22Rv1 (cell line): Measurements from ENCODE around the gene RGS6.

Experiments
- H3K27ac ChIP-seq: fragments of 450-650 bp; 2 replicates; pipeline ENCODE4 v1.5.1; 2017
- CTCF ChIP-seq: fragments of 450-650 bp; IDR thresholded peaks from 2 replicates; pipeline ENCODE4 v1.5.1; 2017; ENCODE audit warnings: mild to moderate bottlenecking
- ZFX ChIP-seq: fragments of 450-650 bp; IDR thresholded peaks from 2 replicates; pipeline ENCODE4 v1.6.1; 2017; ENCODE audit warnings: antibody characterized with exemption, borderline replicate concordance

The RGS6 gene

GRCh38 chr14:72563676-72564075, 631.4 kb downstream of the RGS6 start:
- no peak overlapping the region for H3K27ac ChIP-seq
- TF ChIP-seq CTCF (no peak), ZFX (no peak)

DNA sequence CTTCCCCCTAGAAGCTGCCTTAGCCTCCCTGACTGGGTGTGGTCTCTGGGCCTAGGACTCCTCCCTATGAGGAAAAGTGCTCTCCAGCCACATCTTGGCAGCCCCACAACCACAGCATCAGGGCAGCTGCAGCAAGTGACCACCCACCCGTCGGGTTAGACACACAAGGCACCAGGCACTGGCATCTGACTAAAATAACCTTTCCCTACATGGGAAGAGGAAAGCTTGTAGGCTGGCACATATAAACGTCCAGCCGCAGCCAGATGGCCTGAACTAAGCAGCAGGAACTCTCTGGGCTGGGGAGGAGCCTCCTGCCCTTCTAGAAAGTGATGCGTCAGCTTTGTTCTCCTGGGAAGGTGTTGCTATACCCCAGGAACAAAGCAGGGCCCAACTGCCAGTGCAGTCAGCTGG, 632.9 kb downstream of the RGS6 start:
- TF ChIP-seq ZFX (no peak), CTCF (no peak)
- no peak overlapping the region for H3K27ac ChIP-seq

- no peak overlapping the region for H3K27ac ChIP-seq
- TF ChIP-seq CTCF (no peak), ZFX (no peak)
Observed at GRCh38 chr14:72565917-72566316, 633.7 kb downstream of the RGS6 start.

GRCh38 chr14:72567226-72567625, 635.0 kb downstream of the RGS6 start:
- H3K27ac ChIP-seq = no peak overlapping the region

GRCh38 chr14:72568296-72568992, 636.2 kb downstream of the RGS6 start:
- no peak overlapping the region for H3K27ac ChIP-seq

More at GRCh38 chr14:72567226-72567625, 635.0 kb downstream of the RGS6 start:
- no peak for TF ChIP-seq ZFX
- no peak for TF ChIP-seq CTCF

GRCh38 chr14:72573725-72574417, 641.6 kb downstream of the RGS6 start:
- TF ChIP-seq ZFX (no peak), CTCF (no peak)
- no peak overlapping the region for H3K27ac ChIP-seq

More at GRCh38 chr14:72568296-72568992, 636.2 kb downstream of the RGS6 start:
- TF ChIP-seq CTCF (no peak), ZFX (no peak)

DNA sequence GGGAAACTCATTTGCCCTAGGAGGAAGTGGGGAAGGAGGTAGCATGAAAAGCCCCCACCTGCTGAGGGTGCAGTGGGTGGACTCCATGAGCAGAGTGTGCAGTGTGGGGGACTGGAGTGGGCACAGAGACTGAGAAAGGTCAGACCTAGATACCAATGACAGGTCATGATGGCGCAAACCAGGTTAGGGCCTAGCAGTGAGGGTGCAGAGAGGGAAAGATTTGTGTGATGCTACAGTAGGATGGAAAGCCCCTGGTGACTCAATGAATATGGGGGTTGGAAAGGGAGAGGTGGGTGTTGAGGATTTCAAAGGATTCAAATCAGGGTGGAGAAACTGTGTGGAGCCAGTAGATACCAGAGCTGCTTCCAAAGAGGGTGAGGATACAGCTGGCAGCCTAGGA, 642.5 kb downstream of the RGS6 start:
- H3K27ac ChIP-seq = no peak overlapping the region
- TF ChIP-seq ZFX = no peak
- TF ChIP-seq CTCF = no peak
